NAMALWA (cell line): ENCODE results near the gene POGK.
"Not testable (repeated sequence)": the region's sequence is repeated elsewhere in the genome, so short reads cannot be mapped to it uniquely, and the experiment has no call there.

Experiments used
- DNase-seq: peaks from one replicate; pipeline ENCODE4 v3.0.0-alpha.2; 2015; ENCODE audit warnings: low spot score

Gene POGK, protein sequence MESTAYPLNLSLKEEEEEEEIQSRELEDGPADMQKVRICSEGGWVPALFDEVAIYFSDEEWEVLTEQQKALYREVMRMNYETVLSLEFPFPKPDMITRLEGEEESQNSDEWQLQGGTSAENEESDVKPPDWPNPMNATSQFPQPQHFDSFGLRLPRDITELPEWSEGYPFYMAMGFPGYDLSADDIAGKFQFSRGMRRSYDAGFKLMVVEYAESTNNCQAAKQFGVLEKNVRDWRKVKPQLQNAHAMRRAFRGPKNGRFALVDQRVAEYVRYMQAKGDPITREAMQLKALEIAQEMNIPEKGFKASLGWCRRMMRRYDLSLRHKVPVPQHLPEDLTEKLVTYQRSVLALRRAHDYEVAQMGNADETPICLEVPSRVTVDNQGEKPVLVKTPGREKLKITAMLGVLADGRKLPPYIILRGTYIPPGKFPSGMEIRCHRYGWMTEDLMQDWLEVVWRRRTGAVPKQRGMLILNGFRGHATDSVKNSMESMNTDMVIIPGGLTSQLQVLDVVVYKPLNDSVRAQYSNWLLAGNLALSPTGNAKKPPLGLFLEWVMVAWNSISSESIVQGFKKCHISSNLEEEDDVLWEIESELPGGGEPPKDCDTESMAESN

GRCh38 chr1:166838766-166839599 lies at the start of gene POGK:
Gene POGK, plus strand, starts transcription at chr1:166839475. Its CDS starts 1,482 bp downstream, at chr1:166840957.
- DNase-seq: peak; percentile 88

DNA sequence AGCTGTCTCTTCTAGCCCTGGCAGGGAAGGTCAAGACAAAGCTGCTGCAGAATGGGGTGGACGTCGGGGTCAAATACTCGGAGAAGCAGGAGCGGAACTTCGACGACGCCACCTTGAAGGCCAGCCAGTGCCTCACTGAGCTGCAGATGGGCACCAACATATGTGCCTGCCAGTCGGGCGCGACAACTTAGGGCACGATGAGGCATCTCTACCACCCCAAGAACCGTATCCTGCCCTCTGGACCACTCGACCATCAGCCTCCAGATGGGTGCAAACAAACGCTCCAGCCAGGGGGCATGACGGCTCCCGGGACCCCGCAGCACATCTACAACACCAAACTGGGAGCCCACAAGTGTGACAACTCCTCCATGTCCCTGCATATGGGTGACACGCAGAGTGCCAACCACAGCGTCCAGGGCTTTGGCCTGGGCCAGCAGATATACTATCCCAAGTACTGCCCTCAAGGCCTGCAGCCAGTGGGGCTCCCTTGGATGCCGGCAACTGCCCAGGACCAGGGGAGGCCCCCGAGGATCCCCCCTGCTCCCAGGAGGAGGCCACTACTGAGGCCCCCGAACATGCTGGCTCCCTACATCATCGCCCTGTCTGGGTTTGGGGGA lies 42.5 kb upstream of the POGK start:
- DNase-seq: no peak

DNA sequence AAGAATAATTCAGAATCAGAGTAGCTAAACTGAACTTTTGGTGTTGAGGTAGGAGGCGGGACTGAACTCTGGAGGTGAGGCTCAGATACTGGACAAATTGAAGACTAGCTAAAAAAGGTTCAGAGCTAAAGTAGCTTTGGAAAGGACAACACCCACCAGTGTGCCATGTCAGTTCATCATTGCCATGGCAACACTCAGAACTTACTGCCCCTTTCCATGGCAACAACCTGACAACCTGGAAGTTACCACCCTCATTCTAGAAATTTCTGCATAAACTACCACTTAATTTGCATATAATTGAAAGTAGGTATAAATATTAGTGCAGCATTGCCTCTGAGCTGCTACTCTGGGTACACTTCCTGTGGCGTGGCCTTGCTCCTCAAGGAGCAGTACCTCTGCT lies 30.3 kb upstream of the POGK start:
- DNase-seq: no peak

- no peak for DNase-seq
Measured at GRCh38 chr1:166811691-166812090, 27.6 kb upstream of the POGK start.

GRCh38 chr1:166813508-166814223 lies 25.6 kb upstream of the POGK start:
- DNase-seq: no peak

DNA sequence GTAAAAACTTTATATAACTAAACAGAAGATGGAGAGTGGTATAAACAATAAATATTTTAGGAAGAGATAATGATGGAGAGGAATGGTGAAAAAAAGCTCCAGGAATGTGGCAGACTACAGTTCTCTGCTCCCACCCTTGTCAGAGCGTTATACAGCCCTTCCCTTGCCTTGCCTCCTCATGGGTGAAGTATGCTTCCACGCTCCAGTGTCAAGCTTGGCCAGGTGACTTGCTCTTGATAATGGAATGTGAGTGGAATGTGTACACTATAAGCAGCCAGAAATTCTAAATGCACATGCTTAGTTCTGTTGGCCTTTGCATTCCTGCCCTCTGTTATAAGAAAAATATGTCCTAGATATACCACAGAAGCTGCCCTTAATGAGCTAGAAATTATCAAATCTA lies 24.7 kb upstream of the POGK start:
- no peak for DNase-seq

DNA sequence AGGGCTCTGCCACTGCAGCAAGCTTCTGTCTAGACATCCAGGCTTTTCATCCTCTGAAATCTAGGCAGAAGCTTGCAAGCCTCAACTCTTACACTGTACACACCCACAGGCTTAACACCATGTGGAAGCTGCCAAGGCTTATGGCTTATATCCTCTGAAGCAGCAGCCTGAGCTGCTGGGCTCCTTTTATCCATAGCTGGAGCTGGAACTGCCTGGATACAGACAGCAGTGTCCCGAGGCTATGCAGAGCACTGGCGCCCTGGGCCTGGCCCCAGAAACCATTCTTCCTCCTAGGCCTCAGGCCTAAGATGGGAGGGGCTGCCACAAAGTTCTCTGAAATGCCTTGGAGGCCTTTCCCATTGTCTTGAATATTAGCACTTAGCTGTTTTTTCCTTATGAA lies 19.3 kb upstream of the POGK start:
- no peak for DNase-seq

DNA sequence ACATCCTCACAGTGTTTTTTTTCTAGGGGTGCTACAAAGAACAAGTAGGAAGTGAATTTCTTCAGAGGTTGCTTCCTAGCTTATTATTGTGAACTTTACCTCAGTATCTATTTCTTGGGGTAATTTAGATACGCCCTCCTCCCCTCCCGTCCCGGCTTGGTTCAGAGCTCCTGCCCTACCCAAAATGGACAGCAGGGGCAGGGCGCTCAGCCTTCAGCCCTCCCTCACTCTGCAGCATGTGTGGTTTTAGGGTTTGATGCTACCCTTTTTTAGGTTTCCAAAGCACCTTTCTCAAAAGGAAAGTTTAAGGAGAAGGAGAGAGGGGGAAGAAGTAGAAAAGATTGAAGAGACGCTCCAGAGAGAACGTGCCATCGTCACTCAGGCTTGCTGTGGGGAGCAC lies 16.9 kb upstream of the POGK start:
- peak; percentile 40 for DNase-seq

GRCh38 chr1:166827426-166827825 lies 11.8 kb upstream of the POGK start:
- no peak for DNase-seq

DNA sequence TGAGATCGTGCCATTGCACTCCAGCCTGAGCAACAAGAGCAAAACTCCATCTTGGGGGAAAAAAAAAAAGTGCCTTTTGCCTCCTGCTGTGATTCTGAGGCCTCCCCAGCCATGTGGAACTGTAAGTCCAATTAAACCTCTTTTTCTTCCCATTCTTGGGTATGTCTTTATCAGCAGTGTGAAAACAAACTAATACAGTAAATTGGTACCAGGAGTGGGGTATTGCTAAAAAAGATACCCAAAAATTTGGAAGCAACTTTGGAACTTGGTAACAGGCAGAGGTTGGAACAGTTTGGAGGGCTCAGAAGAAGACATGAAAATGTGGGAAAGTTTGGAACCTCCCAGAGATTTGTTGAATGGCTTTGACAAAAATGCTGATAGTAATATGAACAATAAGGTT lies 9.5 kb upstream of the POGK start:
- not testable (repeated sequence) for DNase-seq

DNA sequence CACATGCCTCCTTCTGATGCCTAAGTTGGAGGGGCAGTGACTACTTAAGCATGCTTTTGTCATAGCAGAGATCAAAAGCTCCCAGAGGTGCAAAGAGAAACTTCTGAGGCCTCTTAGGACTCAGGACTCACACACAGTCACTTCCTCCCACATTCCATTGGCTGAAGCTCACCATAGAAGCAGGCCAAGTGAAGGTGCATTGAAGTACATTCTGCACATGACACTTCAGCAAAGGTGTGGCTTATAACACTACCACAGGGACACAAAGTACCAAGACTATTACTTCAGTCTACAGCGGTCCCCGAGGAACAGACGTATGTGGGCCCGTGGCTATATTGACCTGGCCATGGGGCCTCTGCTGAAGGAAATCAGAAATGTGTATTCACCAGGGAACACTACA lies 2.5 kb upstream of the POGK start:
- DNase-seq: no peak

- peak; percentile 67 for DNase-seq
Measured at GRCh38 chr1:166839600-166840308, 479 bp downstream of the POGK start.

- no peak for DNase-seq
Measured at GRCh38 chr1:166840309-166841274, 1.3 kb downstream of the POGK start.

GRCh38 chr1:166843322-166843721 lies 4.0 kb downstream of the POGK start:
- DNase-seq: no peak

GRCh38 chr1:166843769-166844596 lies 4.7 kb downstream of the POGK start:
- no peak for DNase-seq

GRCh38 chr1:166844791-166845190 lies 5.5 kb downstream of the POGK start:
- DNase-seq: no peak

- no peak for DNase-seq
Measured at GRCh38 chr1:166848193-166848592, 8.9 kb downstream of the POGK start.

DNA sequence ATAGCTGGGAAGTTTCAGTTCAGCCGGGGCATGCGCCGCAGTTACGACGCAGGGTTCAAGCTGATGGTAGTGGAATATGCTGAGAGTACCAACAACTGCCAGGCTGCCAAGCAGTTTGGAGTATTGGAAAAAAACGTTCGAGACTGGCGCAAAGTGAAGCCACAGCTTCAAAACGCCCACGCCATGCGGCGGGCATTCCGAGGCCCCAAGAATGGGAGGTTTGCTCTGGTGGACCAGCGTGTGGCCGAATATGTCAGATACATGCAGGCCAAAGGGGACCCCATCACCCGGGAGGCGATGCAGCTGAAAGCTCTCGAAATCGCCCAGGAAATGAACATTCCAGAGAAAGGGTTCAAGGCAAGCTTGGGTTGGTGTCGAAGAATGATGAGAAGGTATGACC lies 9.9 kb downstream of the POGK start:
- no peak for DNase-seq

DNA sequence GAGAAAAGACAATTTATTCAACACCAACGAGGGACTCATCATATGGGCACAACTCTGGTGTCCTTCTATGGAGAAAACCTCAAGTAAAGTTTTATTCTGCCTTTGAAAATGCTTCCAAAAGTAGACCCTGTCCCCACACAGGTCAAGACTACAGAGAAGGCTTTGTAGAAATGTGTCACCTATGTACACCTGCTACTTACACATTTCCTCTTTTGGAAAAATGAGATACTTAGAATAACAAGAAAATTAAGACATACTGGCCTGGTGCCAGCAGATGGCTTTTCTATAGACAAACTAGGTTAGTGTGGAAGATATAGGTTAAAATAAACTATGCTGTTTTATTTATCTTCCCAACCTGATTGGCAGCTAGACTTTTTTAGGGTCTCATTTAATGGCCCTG lies 13.6 kb downstream of the POGK start:
- DNase-seq: no peak
